ENCODE results near the gene COG5. TPM values are rescaled to one million over a fixed set of nuclear protein-coding genes. Genes with fewer than 3 reads are reported as not detected.

The COG5 gene
- total RNA-seq, 1 experiment from 2014 or later: 32.2 TPM

- no peak for DNase-seq (ENCODE audit: low spot score)
- TF ChIP-seq, protein P1, sequence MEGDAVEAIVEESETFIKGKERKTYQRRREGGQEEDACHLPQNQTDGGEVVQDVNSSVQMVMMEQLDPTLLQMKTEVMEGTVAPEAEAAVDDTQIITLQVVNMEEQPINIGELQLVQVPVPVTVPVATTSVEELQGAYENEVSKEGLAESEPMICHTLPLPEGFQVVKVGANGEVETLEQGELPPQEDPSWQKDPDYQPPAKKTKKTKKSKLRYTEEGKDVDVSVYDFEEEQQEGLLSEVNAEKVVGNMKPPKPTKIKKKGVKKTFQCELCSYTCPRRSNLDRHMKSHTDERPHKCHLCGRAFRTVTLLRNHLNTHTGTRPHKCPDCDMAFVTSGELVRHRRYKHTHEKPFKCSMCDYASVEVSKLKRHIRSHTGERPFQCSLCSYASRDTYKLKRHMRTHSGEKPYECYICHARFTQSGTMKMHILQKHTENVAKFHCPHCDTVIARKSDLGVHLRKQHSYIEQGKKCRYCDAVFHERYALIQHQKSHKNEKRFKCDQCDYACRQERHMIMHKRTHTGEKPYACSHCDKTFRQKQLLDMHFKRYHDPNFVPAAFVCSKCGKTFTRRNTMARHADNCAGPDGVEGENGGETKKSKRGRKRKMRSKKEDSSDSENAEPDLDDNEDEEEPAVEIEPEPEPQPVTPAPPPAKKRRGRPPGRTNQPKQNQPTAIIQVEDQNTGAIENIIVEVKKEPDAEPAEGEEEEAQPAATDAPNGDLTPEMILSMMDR (conservative IDR thresholded peaks at IDR 0.05; ENCODE audit: low read depth, low read length): no peak
- no peak for TF ChIP-seq EZH2 (IDR thresholded peaks at IDR 0.05; ENCODE audit: borderline replicate concordance, low read depth, low read length, poor library complexity, severe bottlenecking)
- BruUV-seq (replicated peaks): no TSS peak
- Histone ChIP-seq H3K4me1 (ENCODE audit: insufficient read depth, low read length, poor library complexity, severe bottlenecking) (no peaks in the 10 kb centered on the region), H3K36me3 (ENCODE audit: insufficient read depth, low read length, poor library complexity, severe bottlenecking) (no peaks in the 10 kb centered on the region), H3K4me3 (ENCODE audit: low read depth, low read length, poor library complexity, severe bottlenecking) (no peak overlapping the region), H3K27me3 (replicated peaks; ENCODE audit: insufficient read depth, low read depth, low read length, poor library complexity) (no peaks in the 10 kb centered on the region), H3K27ac (ENCODE audit: low read depth, low read length, poor library complexity, severe bottlenecking) (no peak overlapping the region), H3K9me3 (ENCODE audit: low read depth, low read length, poor library complexity, severe bottlenecking) (no peaks in the 10 kb centered on the region)
- intact Hi-C loops (cut with micrococcal nuclease; ENCODE audit: unreplicated experiment): no loop called here
- ChIA-PET POLR2A (ENCODE audit: low non-redundant PET) (no interaction called here), CTCF (no interaction called here)
These were observed 57.6 kb downstream of the COG5 start for GRCh38 chr7:107505997-107506673.

- H3K4me1 ChIP-seq (ENCODE audit: insufficient read depth, low read length, poor library complexity, severe bottlenecking): no peaks in the 10 kb centered on the region
- H3K27ac ChIP-seq (ENCODE audit: low read depth, low read length, poor library complexity, severe bottlenecking): no peak overlapping the region
- no peaks in the 10 kb centered on the region for H3K36me3 ChIP-seq (ENCODE audit: insufficient read depth, low read length, poor library complexity, severe bottlenecking)
- TF ChIP-seq EZH2 (IDR thresholded peaks at IDR 0.05; ENCODE audit: borderline replicate concordance, low read depth, low read length, poor library complexity, severe bottlenecking): no peak
- TF ChIP-seq, protein P1 (conservative IDR thresholded peaks at IDR 0.05; ENCODE audit: low read depth, low read length): no peak
- ChIA-PET CTCF (no interaction called here), POLR2A (ENCODE audit: low non-redundant PET) (no interaction called here)
- no peak for DNase-seq (ENCODE audit: low spot score)
- H3K27me3 ChIP-seq (replicated peaks; ENCODE audit: insufficient read depth, low read depth, low read length, poor library complexity): no peaks in the 10 kb centered on the region
- no peak overlapping the region for H3K4me3 ChIP-seq (ENCODE audit: low read depth, low read length, poor library complexity, severe bottlenecking)
- no peaks in the 10 kb centered on the region for H3K9me3 ChIP-seq (ENCODE audit: low read depth, low read length, poor library complexity, severe bottlenecking)
- no TSS peak for BruUV-seq (replicated peaks)
- intact Hi-C loops (cut with micrococcal nuclease; ENCODE audit: unreplicated experiment): no loop called here
These were observed 58.4 kb downstream of the COG5 start for GRCh38 chr7:107505362-107505761.

DNA sequence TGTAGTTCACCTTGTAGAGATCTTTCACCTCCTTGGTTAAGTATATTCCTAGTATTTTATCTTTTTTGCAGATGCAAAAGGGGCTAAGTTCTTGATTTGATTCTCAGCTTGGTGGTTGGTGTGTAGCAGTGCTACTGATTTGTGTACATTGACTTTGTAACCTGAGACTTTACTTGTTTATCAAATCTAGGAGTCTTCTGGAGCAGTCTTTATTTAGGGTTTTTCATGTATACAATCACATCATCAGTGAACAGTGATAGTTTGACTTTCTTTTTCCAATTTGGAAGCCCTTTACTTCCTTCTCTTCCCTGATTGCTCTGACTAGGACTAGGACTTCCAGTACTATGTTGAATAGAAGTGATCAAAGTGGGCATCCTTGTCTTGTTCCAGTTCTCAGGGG, 60.0 kb downstream of the COG5 start:
- Histone ChIP-seq H3K4me3 (ENCODE audit: low read depth, low read length, poor library complexity, severe bottlenecking) (no peak overlapping the region), H3K4me1 (ENCODE audit: insufficient read depth, low read length, poor library complexity, severe bottlenecking) (no peaks in the 10 kb centered on the region), H3K36me3 (ENCODE audit: insufficient read depth, low read length, poor library complexity, severe bottlenecking) (no peaks in the 10 kb centered on the region), H3K27ac (ENCODE audit: low read depth, low read length, poor library complexity, severe bottlenecking) (no peak overlapping the region), H3K27me3 (replicated peaks; ENCODE audit: insufficient read depth, low read depth, low read length, poor library complexity) (no peaks in the 10 kb centered on the region), H3K9me3 (ENCODE audit: low read depth, low read length, poor library complexity, severe bottlenecking) (no peaks in the 10 kb centered on the region)
- TF ChIP-seq, protein P1 (conservative IDR thresholded peaks at IDR 0.05; ENCODE audit: low read depth, low read length): no peak
- no peak for TF ChIP-seq EZH2 (IDR thresholded peaks at IDR 0.05; ENCODE audit: borderline replicate concordance, low read depth, low read length, poor library complexity, severe bottlenecking)
- CTCF ChIA-PET: no interaction called here
- no peak for DNase-seq (ENCODE audit: low spot score)
- intact Hi-C loops (cut with micrococcal nuclease; ENCODE audit: unreplicated experiment): loop anchor here (5.0 kb wide), 1 partner anchor 301 kb away; no protein-coding TSS in a partner anchor
- no TSS peak for BruUV-seq (replicated peaks)
- POLR2A ChIA-PET (ENCODE audit: low non-redundant PET): no interaction called here
